B cell (primary cell): ENCODE data around the gene DCN. TPM values are rescaled to one million over a fixed set of nuclear protein-coding genes. Genes with fewer than 3 reads are reported as not detected.

Experiments used
- ATAC-seq: fragments of 200-7000 bp; cut with Tn5 transposase; one replicate; pipeline ENCODE4 v1.10.0; 2021; ENCODE audit warnings: low read depth, mild to moderate bottlenecking, moderate number of reproducible peaks, moderate library complexity
- CTCF ChIA-PET: fragments of 350-600 bp; sonication (Branson Sonifier 250); formaldehyde crosslinking; loops from one replicate; lab custom pipeline; 2021; ENCODE audit warnings: antibody characterized with exemption, inconsistent platforms; lab: Charles Lee
- POLR2A ChIA-PET: fragments of 350-600 bp; sonication (Branson Sonifier 250); formaldehyde crosslinking; loops from one replicate; lab custom pipeline; 2021; ENCODE audit warnings: antibody characterized with exemption; lab: Charles Lee
- DNase-seq: peaks from one replicate; pipeline ENCODE4 v3.0.0; 2013
- H2AFZ ChIP-seq: 2 replicates; pipeline ENCODE4 v1.6.1; 2012; ENCODE audit warnings: mild to moderate bottlenecking, low read depth, low read length; ENCODE audit not compliant: insufficient read depth, poor library complexity, severe bottlenecking
- H3K27ac ChIP-seq, 2 donors: 1 replicate in 1 of 2; 2 replicates in 1 of 2; pipeline ENCODE4 v1.5.1; 2012 to 2013; ENCODE audit warnings: low read length in 2 of 2, mild to moderate bottlenecking in 2 of 2, moderate library complexity in 1 of 2
- H3K27me3 ChIP-seq, 4 experiments: fragments of 200-600 bp in 1 of 4; sonication (generic) in 1 of 4; replicated peaks in 1 of 4; 1 replicate in 2 of 4; 2 replicates in 2 of 4; pipeline versions ENCODE4 v1.6.1 to v1.7.0; 2013 to 2016; ENCODE audit warnings: low read length in 3 of 4, mild to moderate bottlenecking in 2 of 4, mixed read lengths in 1 of 4, moderate library complexity in 1 of 4; ENCODE audit not compliant: insufficient read depth in 4 of 4, control insufficient read depth in 3 of 4; ENCODE audit errors: control extremely low read depth in 1 of 4
- H3K36me3 ChIP-seq, 2 experiments: replicated peaks in 1 of 2; 1 replicate in 1 of 2; 2 replicates in 1 of 2; pipeline versions ENCODE4 v1.6.1 to v1.7.1; 2013; ENCODE audit warnings: low read length in 1 of 2; ENCODE audit not compliant: insufficient read depth in 2 of 2, control insufficient read depth in 1 of 2; ENCODE audit errors: control extremely low read depth in 1 of 2, extremely low read depth in 1 of 2
- H3K4me1 ChIP-seq, 2 donors: fragments of 200-600 bp in 1 of 2; sonication (generic) in 1 of 2; 1 replicate in 1 of 2; 2 replicates in 1 of 2; pipeline versions ENCODE4 v1.5.1 to v1.6.1; 2013 to 2017; ENCODE audit warnings: low read length in 2 of 2; ENCODE audit not compliant: control insufficient read depth in 2 of 2, insufficient read depth in 2 of 2
- H3K4me2 ChIP-seq: replicated peaks from 2 replicates; pipeline ENCODE3; 2012; ENCODE audit warnings: mild to moderate bottlenecking, low read depth, low read length; ENCODE audit not compliant: poor library complexity, severe bottlenecking
- H3K4me3 ChIP-seq, 5 experiments: fragments of 200-600 bp in 1 of 5; sonication (generic) in 1 of 5; 1 replicate in 3 of 5; 2 replicates in 2 of 5; pipeline versions ENCODE4 v1.5.1 to v1.7.0; 2011 to 2016; ENCODE audit warnings: low read length in 4 of 5, mild to moderate bottlenecking in 4 of 5, low read depth in 2 of 5, control low read depth in 1 of 5, moderate library complexity in 1 of 5; ENCODE audit not compliant: insufficient read depth in 1 of 5; ENCODE audit errors: control extremely low read depth in 1 of 5, extremely low read depth in 1 of 5
- H3K79me2 ChIP-seq: fragments of 200-600 bp; sonication (generic); one replicate; pipeline ENCODE4 v1.6.0; 2016; ENCODE audit warnings: low read length; ENCODE audit not compliant: control insufficient read depth, insufficient read depth
- H3K9ac ChIP-seq: fragments of 200-600 bp; sonication (generic); 2 replicates; pipeline ENCODE4 v1.6.1; 2017; ENCODE audit warnings: mild to moderate bottlenecking, low read length, moderate library complexity
- H3K9me3 ChIP-seq, 3 donors: one replicate each; pipeline versions ENCODE4 v1.6.1 to v1.7.1; 2013; ENCODE audit warnings: low read length in 2 of 3; ENCODE audit not compliant: control insufficient read depth in 2 of 3, insufficient read depth in 1 of 3; ENCODE audit errors: control extremely low read depth in 1 of 3
- H4K20me1 ChIP-seq: 2 replicates; pipeline ENCODE4 v1.6.0; 2012; ENCODE audit warnings: mild to moderate bottlenecking, low read length; ENCODE audit not compliant: insufficient read depth, control insufficient read depth, poor library complexity, severe bottlenecking
- H3K27ac Mint-ChIP-seq: one replicate; pipeline ENCODE4 v1.8.0; 2021; ENCODE audit warnings: mixed read lengths
- H3K27me3 Mint-ChIP-seq: one replicate; pipeline ENCODE4 v1.8.0; 2021; ENCODE audit warnings: mixed read lengths
- H3K4me1 Mint-ChIP-seq: one replicate; pipeline ENCODE4 v1.8.0; 2021; ENCODE audit warnings: mixed read lengths
- H3K4me3 Mint-ChIP-seq: one replicate; pipeline ENCODE4 v1.8.0; 2021; ENCODE audit warnings: mixed read lengths
- H3K9me3 Mint-ChIP-seq: one replicate; pipeline ENCODE4 v1.8.0; 2022; ENCODE audit warnings: mixed read lengths; ENCODE audit not compliant: insufficient read depth
- EZH2 ChIP-seq: IDR thresholded peaks from 2 replicates; pipeline ENCODE4 v1.6.1; 2012; ENCODE audit warnings: borderline replicate concordance, low read depth, mild to moderate bottlenecking, moderate library complexity, low read length; ENCODE audit not compliant: insufficient read depth, poor library complexity, severe bottlenecking
- whole genome bisulfite sequencing: methylation state at CpG from one replicate; pipeline ENCODE4 v1.1.5; 2013; ENCODE audit warnings: missing lambda C conversion rate; ENCODE audit not compliant: insufficient coverage; 5-methylcytosine and 5-hydroxymethylcytosine counted together
- intact Hi-C: fragments of 100-400 bp; cut with micrococcal nuclease; formaldehyde crosslinking; loops from one replicate; pipeline ENCODE4 v1.10.0; 2022
- polyA plus RNA-seq: library from polyadenylated mRNA; depleted of rRNA; stranded (reverse); fragments of >200 nt; gene quantifications from 2 replicates; pipeline ENCODE4 v1.2.3, GENCODE V29; 2012
- total RNA-seq, 2 donors: library from RNA; stranded (reverse); fragments of 120-200 nt in 1 of 2; gene quantifications; 1 replicate in 1 of 2; 2 replicates in 1 of 2; pipeline versions ENCODE4 v1.2.3 to v1.2.4, GENCODE V29; 2013 to 2022
- TF ChIP-seq, protein P1 (sequence below): fragments of 200-600 bp; IDR thresholded peaks from one replicate; pipeline ENCODE4 v1.8.0; 2022; ENCODE audit warnings: antibody characterized with exemption, mild to moderate bottlenecking

Gene DCN
- total and polyA plus RNA-seq, 2 donors (not counting 1 experiment from before 2014, with no cell fraction given) = not detected

- Mint-ChIP-seq H3K4me3 (no peak overlapping the region), H3K9me3 (no peaks in the 10 kb centered on the region), H3K27ac (no peak overlapping the region), H3K4me1 (no peaks in the 10 kb centered on the region), H3K27me3 (no peaks in the 10 kb centered on the region)
- no peaks in the 10 kb centered on the region for H3K9me3 ChIP-seq
- intact Hi-C loops = no loop called here
- no peak overlapping the region for H2AFZ ChIP-seq
- ChIA-PET POLR2A (no interaction called here), CTCF (no interaction called here)
- TF ChIP-seq, protein P1, sequence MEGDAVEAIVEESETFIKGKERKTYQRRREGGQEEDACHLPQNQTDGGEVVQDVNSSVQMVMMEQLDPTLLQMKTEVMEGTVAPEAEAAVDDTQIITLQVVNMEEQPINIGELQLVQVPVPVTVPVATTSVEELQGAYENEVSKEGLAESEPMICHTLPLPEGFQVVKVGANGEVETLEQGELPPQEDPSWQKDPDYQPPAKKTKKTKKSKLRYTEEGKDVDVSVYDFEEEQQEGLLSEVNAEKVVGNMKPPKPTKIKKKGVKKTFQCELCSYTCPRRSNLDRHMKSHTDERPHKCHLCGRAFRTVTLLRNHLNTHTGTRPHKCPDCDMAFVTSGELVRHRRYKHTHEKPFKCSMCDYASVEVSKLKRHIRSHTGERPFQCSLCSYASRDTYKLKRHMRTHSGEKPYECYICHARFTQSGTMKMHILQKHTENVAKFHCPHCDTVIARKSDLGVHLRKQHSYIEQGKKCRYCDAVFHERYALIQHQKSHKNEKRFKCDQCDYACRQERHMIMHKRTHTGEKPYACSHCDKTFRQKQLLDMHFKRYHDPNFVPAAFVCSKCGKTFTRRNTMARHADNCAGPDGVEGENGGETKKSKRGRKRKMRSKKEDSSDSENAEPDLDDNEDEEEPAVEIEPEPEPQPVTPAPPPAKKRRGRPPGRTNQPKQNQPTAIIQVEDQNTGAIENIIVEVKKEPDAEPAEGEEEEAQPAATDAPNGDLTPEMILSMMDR = no peak
- TF ChIP-seq EZH2 = no peak
- no peak overlapping the region for H3K9ac ChIP-seq
- H3K27ac ChIP-seq = no peak overlapping the region
- WGBS = no CpG with 5 or more reads among the region's 2 CpGs
- H3K4me2 ChIP-seq = no peak overlapping the region
- H4K20me1 ChIP-seq = no peaks in the 10 kb centered on the region
- ATAC-seq (no peak), DNase-seq (no peak)
- no peaks in the 10 kb centered on the region for H3K79me2 ChIP-seq
- H3K4me3 ChIP-seq = no peak overlapping the region
- no peaks in the 10 kb centered on the region for H3K36me3 ChIP-seq
- no peaks in the 10 kb centered on the region for H3K27me3 ChIP-seq
- no peaks in the 10 kb centered on the region for H3K4me1 ChIP-seq
Measured at GRCh38 chr12:91144053-91144452, 38.6 kb downstream of the DCN start.

GRCh38 chr12:91143206-91143605 lies 39.4 kb downstream of the DCN start:
- Histone ChIP-seq H4K20me1 (no peaks in the 10 kb centered on the region), H3K36me3 (no peaks in the 10 kb centered on the region), H3K27me3 (no peaks in the 10 kb centered on the region), H3K4me3 (no peak overlapping the region), H3K9me3 (no peaks in the 10 kb centered on the region), H3K4me2 (no peak overlapping the region), H2AFZ (no peak overlapping the region), H3K27ac (no peak overlapping the region), H3K4me1 (no peaks in the 10 kb centered on the region), H3K9ac (no peak overlapping the region), H3K79me2 (no peaks in the 10 kb centered on the region)
- no peaks in the 10 kb centered on the region for H3K27me3 Mint-ChIP-seq
- ChIA-PET CTCF (no interaction called here), POLR2A (no interaction called here)
- no peak overlapping the region for H3K4me3 Mint-ChIP-seq
- H3K9me3 Mint-ChIP-seq = no peaks in the 10 kb centered on the region
- DNase-seq (no peak), ATAC-seq (no peak)
- 90% methylated on average over 3 of the region's 3 CpGs for WGBS
- no peak overlapping the region for H3K27ac Mint-ChIP-seq
- intact Hi-C loops = no loop called here
- TF ChIP-seq, protein P1 = no peak
- TF ChIP-seq EZH2 = no peak
- H3K4me1 Mint-ChIP-seq = no peaks in the 10 kb centered on the region
